Thyroid gland (tissue), 4 donors: ENCODE measurements around the gene GFM2.

Experiments used
- CTCF ChIP-seq, 6 experiments: fragments of 200-600 bp in 3 of 6; fragments of 450-650 bp in 3 of 6; sonication (generic) in 3 of 6; IDR thresholded peaks; one replicate each; pipeline ENCODE4 v1.5.1; 2016 to 2019; ENCODE audit warnings: antibody characterized with exemption in 6 of 6, mild to moderate bottlenecking in 2 of 6, inconsistent platforms in 1 of 6, moderate library complexity in 1 of 6
- POLR2A ChIP-seq, 2 donors: fragments of 450-650 bp; IDR thresholded peaks; one replicate each; pipeline ENCODE4 v1.6.1; 2017; ENCODE audit warnings: antibody characterized with exemption in 2 of 2, mild to moderate bottlenecking in 2 of 2, moderate library complexity in 1 of 2

- TF ChIP-seq CTCF (IDR thresholded peaks at IDR 0.05), result no peak
- TF ChIP-seq POLR2A (IDR thresholded peaks at IDR 0.05), result no peak
These were observed 79.8 kb downstream of the GFM2 start for GRCh38 chr5:74686962-74687751.
